HG02571 (cell line): ENCODE results near the gene IL1RAPL1.

Experiments
- ATAC-seq: cut with Tn5 transposase; IDR thresholded peaks from one replicate; pipeline ENCODE4 v1.9.1; 2021; ENCODE audit warnings: mild to moderate bottlenecking, moderate library complexity; ENCODE audit not compliant: unreplicated experiment

IL1RAPL1 gene

DNA sequence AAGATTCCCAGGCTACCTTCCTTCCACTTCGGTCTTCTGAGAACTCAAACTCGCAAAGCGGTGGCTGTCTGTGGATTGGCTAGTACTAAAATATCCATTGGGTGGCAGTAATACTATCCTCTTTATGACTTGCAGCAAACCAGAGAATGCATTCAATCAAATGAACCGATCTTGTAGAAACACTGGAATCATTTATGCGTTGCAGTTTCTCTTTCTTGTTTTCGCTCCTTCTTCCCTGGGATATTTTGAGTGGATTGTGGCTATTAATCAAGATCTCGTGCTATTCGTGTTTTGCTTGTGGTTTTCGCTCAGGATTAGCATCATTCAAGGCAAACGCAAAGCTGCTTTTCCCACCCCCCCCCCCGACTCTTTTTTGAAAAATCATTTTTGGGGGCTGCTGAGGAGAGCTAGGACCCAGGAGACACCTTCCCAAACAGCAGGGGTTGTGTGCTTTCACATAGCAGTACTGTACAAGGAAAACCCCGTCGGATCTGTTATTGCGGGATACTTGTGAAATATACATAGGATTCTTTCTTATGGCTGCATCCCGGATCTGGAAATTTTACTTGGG is at the start of gene IL1RAPL1:
IL1RAPL1 (plus strand) TSS at position 466 of the 571 bp plus-strand sequence.
- ATAC-seq = no peak

DNA sequence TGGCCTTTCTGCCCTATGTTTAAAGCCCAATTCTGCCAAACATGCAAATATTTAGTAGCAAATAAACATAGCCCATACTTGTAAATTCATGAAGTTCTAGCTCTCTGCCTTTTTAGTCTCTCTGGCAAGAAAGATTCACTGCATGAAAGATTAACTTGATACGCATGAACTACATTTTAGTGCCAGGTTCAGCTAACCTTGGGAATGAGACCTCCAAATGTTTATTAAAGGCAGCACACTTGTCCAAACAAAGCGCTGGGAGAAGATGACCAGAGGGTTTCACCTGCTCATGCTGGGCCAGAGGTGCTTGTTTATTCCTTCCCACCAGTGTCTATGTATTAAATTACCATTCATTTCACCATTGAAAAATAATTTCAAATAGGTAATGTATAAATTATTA is 44.5 kb upstream of the IL1RAPL1 start:
- no peak for ATAC-seq

DNA sequence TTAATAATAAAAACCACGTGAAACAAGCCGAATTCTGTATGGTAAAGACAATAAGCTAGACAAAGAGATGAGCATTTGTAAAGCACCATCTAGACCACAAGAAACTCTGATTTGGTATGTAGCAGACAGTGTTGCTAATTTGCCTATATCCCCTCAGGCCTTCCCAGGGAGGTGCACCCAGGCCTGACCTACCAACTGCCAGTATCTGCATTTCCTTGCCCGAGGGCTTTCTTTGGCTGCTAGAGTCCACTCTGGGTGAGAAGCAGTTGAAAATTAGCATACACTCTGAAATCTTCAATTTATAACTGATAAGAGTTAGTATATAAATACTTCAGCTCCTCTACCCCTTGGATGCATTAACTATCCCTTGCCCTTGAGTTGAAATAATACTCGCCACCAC is 37.4 kb upstream of the IL1RAPL1 start:
- ATAC-seq = no peak

DNA sequence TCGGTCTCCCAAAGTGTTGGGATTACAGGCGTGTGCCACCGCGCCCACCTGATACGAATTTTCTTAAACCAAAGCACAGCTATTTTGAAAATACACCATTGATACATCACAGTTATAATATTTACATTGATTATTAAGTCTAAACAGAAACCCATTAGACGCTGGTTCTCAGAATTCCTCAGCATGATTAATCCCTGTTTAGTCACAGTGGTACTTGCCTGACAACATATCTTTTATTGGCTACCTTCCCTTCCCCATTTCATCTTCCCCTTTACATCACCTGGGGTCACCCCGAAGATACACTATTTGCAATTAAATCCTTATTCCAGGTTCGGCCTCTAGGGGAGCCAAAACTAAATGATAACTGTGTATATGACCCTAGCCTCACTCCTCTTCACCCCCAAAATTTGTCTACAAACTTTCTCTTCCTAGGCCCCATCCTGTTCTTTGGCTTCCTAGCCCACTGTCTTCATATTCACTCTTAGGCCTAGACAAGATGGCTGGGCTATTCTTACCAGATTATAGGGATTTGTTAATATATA is 36.8 kb upstream of the IL1RAPL1 start:
- no peak for ATAC-seq

- no peak for ATAC-seq
Measured at GRCh38 chrX:28552322-28552721, 34.9 kb upstream of the IL1RAPL1 start.

DNA sequence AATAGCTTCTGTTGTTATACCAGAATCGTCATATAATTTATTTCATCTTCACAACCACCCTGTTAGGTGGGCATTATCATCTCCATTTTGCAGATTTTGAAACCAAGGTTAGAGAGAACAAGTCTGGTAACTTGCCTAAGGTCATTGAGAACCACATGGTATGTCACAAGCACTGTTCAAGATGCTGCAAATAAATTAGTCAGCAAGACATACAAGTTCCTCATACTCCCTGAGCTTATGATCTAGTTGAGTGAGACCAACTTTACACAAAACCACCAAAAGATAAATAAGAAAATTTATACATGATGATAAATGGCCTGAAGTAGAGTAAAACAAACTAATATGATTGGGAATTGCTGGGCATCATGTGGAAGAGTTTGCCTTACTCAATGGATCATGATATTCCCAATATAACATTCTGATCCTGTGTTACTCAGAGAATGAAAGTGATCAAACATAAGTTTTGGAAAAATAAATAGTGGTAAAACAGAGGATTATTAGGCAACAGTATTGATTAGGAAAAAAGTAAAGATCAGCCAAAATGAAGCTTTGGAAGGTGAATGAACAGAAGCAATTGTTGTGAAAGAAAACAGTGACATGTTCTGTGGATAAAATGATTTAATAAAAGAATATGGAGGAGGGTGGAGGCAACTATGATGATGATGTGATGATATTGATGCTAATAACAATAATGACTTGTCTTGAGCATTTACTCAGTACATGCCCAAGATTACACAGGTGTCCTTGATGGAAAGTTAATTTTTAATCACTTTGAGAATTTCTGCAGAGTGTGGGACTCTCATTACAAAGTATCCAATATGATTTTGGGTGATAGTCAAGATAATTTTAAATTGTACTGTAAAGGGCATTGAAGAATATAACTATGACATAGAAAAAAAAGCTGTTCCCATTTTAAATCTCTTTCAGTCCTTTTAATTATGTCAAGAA is 34.1 kb upstream of the IL1RAPL1 start:
- no peak for ATAC-seq

DNA sequence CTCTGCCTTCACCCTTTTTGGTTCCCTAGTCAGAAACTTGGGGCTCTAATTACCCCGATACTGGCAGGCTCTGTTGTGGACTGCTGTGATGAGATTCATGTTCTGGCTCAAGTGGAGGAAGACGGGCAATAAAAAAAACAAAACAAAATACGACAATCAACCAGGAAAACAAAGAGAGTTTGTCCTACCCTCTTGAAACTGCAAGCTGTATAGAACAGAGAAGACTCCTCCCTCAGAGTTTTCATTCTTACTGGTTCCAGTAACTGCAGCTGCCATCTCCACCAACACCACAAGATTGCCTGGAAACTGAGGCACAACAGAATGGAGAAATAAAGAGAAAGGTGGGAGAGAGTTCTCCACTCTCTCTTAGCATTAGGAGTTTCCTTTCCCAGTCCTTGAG is 11.1 kb upstream of the IL1RAPL1 start:
- no peak for ATAC-seq

- ATAC-seq = no peak
Measured at GRCh38 chrX:28581522-28581921, 5.7 kb upstream of the IL1RAPL1 start.

DNA sequence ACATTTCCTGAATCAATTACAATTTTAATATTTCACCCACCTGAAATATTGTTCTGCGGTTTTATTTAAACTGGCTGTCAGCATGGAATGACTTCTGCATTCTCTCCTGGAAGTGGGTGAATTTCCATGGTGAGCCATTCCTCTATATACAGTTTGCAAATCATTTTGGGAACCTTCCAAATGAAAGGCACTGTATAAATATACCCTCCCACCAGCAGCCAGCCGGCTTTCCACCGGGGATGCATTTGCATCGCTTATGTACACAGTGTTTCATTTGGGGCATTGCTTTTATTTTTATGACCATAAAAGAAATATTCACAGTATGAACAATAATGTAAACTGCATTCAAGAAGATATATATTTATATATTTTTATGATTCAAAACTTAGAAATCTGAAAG is 4.7 kb upstream of the IL1RAPL1 start:
- no peak for ATAC-seq

- ATAC-seq = no peak
Measured at GRCh38 chrX:28584025-28584424, 3.2 kb upstream of the IL1RAPL1 start.

DNA sequence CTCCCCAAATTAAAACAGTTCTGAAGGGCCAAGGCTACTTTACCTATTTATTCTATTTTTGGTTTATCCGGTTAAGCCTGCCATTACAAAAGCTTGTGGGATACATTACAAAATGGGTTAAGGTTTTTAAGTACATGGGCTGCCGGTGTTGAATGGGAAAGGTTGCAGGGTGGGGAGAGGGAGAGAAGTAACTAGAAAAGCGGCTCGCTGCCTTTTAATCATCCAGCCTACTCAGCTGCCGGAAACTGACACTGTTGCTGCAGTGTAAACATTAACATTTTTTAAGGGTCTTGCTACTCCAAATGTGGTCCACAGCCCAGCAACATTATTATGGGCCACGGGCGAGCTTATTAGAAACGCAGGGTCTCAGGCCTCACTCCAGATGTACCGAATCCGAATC is 1.5 kb upstream of the IL1RAPL1 start:
- ATAC-seq = no peak

GRCh38 chrX:28586286-28586685 is 960 bp upstream of the IL1RAPL1 start:
- ATAC-seq = no peak

GRCh38 chrX:28589046-28589445 is 1.8 kb downstream of the IL1RAPL1 start:
- ATAC-seq = no peak

GRCh38 chrX:28590396-28590795 is 3.1 kb downstream of the IL1RAPL1 start:
- ATAC-seq = no peak

DNA sequence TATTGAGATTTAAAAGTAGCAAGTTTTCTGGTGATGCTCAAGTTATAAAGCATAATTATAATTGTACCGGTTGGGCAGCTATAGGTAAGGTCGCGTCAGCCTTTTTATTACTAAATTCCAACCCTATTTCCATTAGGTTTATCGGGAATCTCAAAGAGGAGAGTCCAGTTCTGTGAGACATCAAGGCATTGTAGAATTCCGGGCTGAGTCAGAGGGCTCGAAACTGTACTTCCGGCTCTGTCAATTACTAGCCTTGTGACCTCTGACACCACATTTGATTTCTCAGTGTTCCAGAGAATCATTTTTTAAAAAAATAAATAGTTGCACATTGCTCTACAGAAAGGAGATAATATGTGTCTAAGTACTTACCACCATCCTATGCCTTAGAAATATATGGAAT is 4.3 kb downstream of the IL1RAPL1 start:
- ATAC-seq = no peak

- no peak for ATAC-seq
Measured at GRCh38 chrX:28595346-28595745, 8.1 kb downstream of the IL1RAPL1 start.

DNA sequence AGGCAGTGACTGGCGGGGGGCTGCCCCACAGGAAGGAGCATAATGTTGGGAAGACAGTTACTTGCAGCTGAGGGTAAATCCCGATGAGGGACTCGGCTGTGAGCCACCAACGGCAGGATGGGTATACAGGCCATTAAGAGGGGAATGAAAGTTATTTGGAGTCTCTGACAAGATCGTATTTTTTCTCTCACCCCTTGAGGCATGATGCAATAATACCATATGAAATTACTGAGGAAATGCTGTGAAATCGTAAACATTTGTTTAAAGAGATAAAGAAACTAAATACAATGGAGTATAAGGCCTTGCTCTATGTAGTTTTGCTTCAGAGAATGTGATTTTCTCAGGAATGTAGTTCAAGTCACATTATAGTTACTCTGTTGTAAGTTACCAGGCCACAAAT is 12.7 kb downstream of the IL1RAPL1 start:
- no peak for ATAC-seq

- ATAC-seq = no peak
Measured at GRCh38 chrX:28609003-28609402, 21.8 kb downstream of the IL1RAPL1 start.

- no peak for ATAC-seq
Measured at GRCh38 chrX:28609917-28610613, 22.8 kb downstream of the IL1RAPL1 start.

GRCh38 chrX:28610746-28611145 is 23.5 kb downstream of the IL1RAPL1 start:
- ATAC-seq = no peak

- ATAC-seq = no peak
Measured at GRCh38 chrX:28613558-28613957, 26.3 kb downstream of the IL1RAPL1 start.

DNA sequence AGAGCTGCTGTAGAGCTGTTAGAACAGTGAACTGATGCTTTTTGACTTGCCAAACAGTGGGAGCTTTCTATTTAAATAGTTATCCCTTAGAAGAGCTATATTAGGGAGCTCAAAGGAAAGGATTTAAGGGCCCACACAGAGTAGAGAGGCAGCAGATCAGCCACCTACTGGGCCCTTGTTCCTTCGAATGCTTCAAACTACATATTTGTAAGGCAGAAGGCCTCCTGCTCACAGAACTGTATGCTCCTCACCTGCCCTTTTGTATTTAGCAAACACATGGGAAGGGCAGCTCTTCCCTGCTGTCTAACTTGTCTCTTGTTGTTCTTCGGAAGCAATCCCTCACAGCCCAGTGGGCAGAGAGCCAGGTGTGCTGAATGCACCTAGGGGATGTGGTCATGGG is 38.0 kb downstream of the IL1RAPL1 start:
- no peak for ATAC-seq
